Kidney (tissue), 14 donors: ENCODE measurements around the gene ZNF618. TPM values are rescaled to one million over a fixed set of nuclear protein-coding genes. Genes with fewer than 3 reads are reported as not detected.

Source experiments
- DNase-seq, 5 donors: peaks; one replicate each; pipeline ENCODE4 v3.0.0-alpha.2; 2013 to 2020
- FAIRE-seq: peaks from 2 replicates; lab custom pipeline; 2012; peaks lifted over from hg19 to GRCh38; lab: Jason Lieb, UNC
- H3K27ac ChIP-seq, 2 donors: one replicate each; pipeline ENCODE4 v1.7.0; 2013; ENCODE audit warnings: low read depth in 2 of 2, low read length in 2 of 2, inconsistent platforms in 1 of 2
- H3K27me3 ChIP-seq: one replicate; pipeline ENCODE4 v1.7.1; 2013; ENCODE audit warnings: low read length, inconsistent platforms; ENCODE audit not compliant: control insufficient read depth, insufficient read depth
- H3K36me3 ChIP-seq, 3 donors: one replicate each; pipeline versions ENCODE4 v1.7.0 to v1.7.1; 2013; ENCODE audit warnings: low read length in 3 of 3, control low read depth in 1 of 3, inconsistent platforms in 1 of 3; ENCODE audit not compliant: insufficient read depth in 3 of 3, control insufficient read depth in 2 of 3
- H3K4me1 ChIP-seq, 3 donors: one replicate each; pipeline versions ENCODE4 v1.7.0 to v1.7.1; 2013; ENCODE audit warnings: low read length in 3 of 3, inconsistent platforms in 1 of 3, low read depth in 1 of 3; ENCODE audit not compliant: control insufficient read depth in 2 of 3, insufficient read depth in 2 of 3
- H3K4me3 ChIP-seq, 3 donors: one replicate each; pipeline versions ENCODE4 v1.7.0 to v1.8.1; 2013; ENCODE audit warnings: low read length in 3 of 3, control low read depth in 1 of 3, inconsistent platforms in 1 of 3
- H3K9ac ChIP-seq, 3 donors: one replicate each; pipeline versions ENCODE4 v1.7.0 to v1.7.1; 2013; ENCODE audit warnings: low read length in 3 of 3, control low read depth in 1 of 3, inconsistent platforms in 1 of 3
- H3K9me3 ChIP-seq, 3 donors: one replicate each; pipeline versions ENCODE4 v1.7.0 to v1.7.1; 2013; ENCODE audit warnings: low read length in 3 of 3, control low read depth in 1 of 3, inconsistent platforms in 1 of 3; ENCODE audit not compliant: control insufficient read depth in 2 of 3, insufficient read depth in 1 of 3
- CTCF ChIP-seq: IDR thresholded peaks from 3 replicates; pipeline ENCODE4 v1.5.1; 2012; ENCODE audit warnings: mild to moderate bottlenecking, moderate library complexity, borderline replicate concordance; ENCODE audit not compliant: insufficient read depth; ENCODE audit errors: extremely low read depth
- intact Hi-C: fragments of 100-400 bp; cut with DNase I; formaldehyde crosslinking; loops from one replicate; pipeline ENCODE4 v1.11.1; 2022
- polyA plus RNA-seq: library from polyadenylated mRNA; stranded (reverse); fragments of 350-450 nt; fragmentation: Illumina TruSeq; extraction: RNeasy Lipid Tissue Mini Kit (QIAGEN cat#74804); gene quantifications from one replicate; pipeline ENCODE4 v1.2.3, GENCODE V29; 2014; ENCODE audit warnings: low read depth, low replicate concordance; ENCODE audit not compliant: insufficient read depth
- total RNA-seq: library from RNA; stranded (reverse); fragmentation: NEBNext Ultra II Directional; extraction: Animal tissue kit (Norgen Biotek cat#: 25700); gene quantifications from one replicate; pipeline ENCODE4 v1.2.1, GENCODE V29; 2021
- donor health status: control.
- donor health status: control.
- donor health status: control.
- donor health status: control.
- donor health status: control.
- donor health status: DM: yes; HTN: yes; CAD: no.
- donor health status: Normal renal cell carcinoma (clear cell type).

ZNF618 gene
- total and polyA plus RNA-seq, 2 donors from 2014 or later: 5.6 to 31.9 TPM

- H3K4me3 ChIP-seq: no peak overlapping the region
- H3K36me3 ChIP-seq: peaks cover 2 to 12% (median 7%) of the 10 kb centered on the region in 3 donors
- intact Hi-C loops: loop anchor here (10.0 kb wide), 1 partner anchor 123 kb away; the partner anchor contains the start of gene ZNF618
- H3K27me3 ChIP-seq: no peaks in the 10 kb centered on the region
- H3K9ac ChIP-seq: no peak overlapping the region
- no peak overlapping the region for H3K27ac ChIP-seq
- no peak for TF ChIP-seq CTCF
- DNase-seq: peak in 2 of 5 donors; percentile 6 to 48
- H3K4me1 ChIP-seq: peaks cover 0 to 36% (median 18%) of the 10 kb centered on the region in 3 donors
- no peak for FAIRE-seq
- H3K9me3 ChIP-seq: no peaks in the 10 kb centered on the region
Observed at GRCh38 chr9:113998114-113998513, 122.0 kb downstream of the ZNF618 start.

- H3K27me3 ChIP-seq: no peaks in the 10 kb centered on the region
- H3K9ac ChIP-seq: no peak overlapping the region
- DNase-seq (peak; percentile 15 to 72 (median 35)), FAIRE-seq (no peak)
- no peak overlapping the region for H3K4me3 ChIP-seq
- H3K4me1 ChIP-seq: peaks cover 0 to 36% (median 13%) of the 10 kb centered on the region in 3 donors
- TF ChIP-seq CTCF: peak; percentile 31
- H3K27ac ChIP-seq: no peak overlapping the region
- intact Hi-C loops: loop anchor here (10.0 kb wide), 1 partner anchor 124 kb away; the partner anchor contains the start of gene ZNF618
- peaks cover 2 to 17% (median 7%) of the 10 kb centered on the region in 3 donors for H3K36me3 ChIP-seq
- H3K9me3 ChIP-seq: no peaks in the 10 kb centered on the region
Observed at GRCh38 chr9:113998525-113999255, 122.6 kb downstream of the ZNF618 start.

DNA sequence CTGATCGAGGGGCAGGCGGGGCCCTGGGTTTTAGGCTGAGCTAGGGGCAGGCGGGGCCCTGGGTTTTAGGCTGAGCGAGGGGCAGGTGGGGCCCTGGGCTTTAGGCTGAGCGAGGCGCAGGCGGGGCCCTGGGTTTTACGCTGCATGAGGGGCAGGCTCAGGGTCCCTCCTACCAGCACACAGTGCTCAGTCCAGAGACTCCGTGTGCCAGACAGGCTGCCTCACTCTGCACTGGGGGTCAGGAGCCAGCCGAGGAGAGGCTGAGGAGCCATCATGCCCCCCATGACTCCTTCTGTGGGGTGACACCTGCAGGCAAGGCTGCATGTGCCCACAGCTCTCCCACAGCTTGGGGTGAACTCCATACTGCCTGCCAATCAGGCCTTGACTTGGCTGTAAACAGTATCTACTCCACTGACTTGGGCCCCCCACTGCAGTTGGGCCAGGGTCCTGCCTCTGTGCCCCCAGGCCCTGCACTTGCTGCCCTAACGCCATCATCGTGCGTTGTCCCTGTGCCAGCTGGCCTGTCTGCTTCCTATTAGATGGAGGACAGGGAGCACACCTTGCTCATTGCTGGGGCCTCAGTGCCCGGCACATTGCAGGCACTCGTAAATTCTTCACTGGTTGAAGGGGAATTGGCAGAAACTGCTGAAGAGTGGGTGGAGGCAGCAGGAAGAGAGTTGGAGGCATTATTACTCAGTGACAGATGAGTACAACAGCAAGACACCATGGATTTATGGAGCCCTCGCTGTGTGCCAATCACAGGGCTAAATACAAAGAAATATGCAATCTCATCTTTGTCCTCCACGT, 123.3 kb downstream of the ZNF618 start:
- no peaks in the 10 kb centered on the region for H3K27me3 ChIP-seq
- peaks cover 2 to 17% (median 7%) of the 10 kb centered on the region in 3 donors for H3K36me3 ChIP-seq
- no peak overlapping the region for H3K27ac ChIP-seq
- no peaks in the 10 kb centered on the region for H3K9me3 ChIP-seq
- intact Hi-C loops: loop anchor here (10.0 kb wide), 1 partner anchor 125 kb away; the partner anchor contains the start of gene ZNF618
- DNase-seq: peak in 3 of 5 donors; percentile 8 to 55 (median 23)
- no peak overlapping the region for H3K9ac ChIP-seq
- no peak for FAIRE-seq
- H3K4me1 ChIP-seq: peaks cover 0 to 28% (median 10%) of the 10 kb centered on the region in 3 donors
- no peak for TF ChIP-seq CTCF
- no peak overlapping the region for H3K4me3 ChIP-seq
